Glomerular endothelial cell (primary cell): ENCODE data around the gene CRLF3. TPM values are rescaled to one million over a fixed set of nuclear protein-coding genes. Genes with fewer than 3 reads are reported as not detected.
"Not testable (repeated sequence)": the region's sequence is repeated elsewhere in the genome, so short reads cannot be mapped to it uniquely, and the experiment has no call there.

Experiments
- DNase-seq: peaks from one replicate; pipeline ENCODE4 v3.0.0-alpha.2; 2011; ENCODE audit warnings: low read depth, low spot score; ENCODE audit errors: extremely low read depth
- total RNA-seq: library from RNA; depleted of rRNA; stranded (reverse); fragments of >200 nt; gene quantifications from 2 replicates; pipeline ENCODE4 v1.2.3, GENCODE V29; 2015

The CRLF3 gene
- total RNA-seq, 1 donor from 2014 or later = 13.4 TPM

DNA sequence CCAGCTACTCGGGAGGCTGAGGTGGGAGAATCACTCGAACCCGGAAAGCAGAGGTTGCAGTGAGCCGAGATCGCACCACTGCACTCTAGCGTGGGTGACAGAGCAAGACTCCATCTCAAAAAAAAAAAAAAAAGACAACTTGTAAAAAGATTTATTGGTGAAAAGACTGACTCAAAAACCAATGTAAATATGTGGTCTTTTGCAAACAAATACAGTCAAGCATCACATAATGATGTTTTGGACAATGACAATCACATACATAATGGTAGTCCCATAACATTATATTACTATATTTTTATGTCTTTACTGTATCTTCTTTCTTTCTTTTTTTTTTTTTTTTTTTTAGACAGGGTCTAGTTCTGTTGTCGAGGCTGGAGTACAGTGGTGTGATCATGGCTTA, 8.3 kb downstream of the CRLF3 start:
- DNase-seq = no peak

DNA sequence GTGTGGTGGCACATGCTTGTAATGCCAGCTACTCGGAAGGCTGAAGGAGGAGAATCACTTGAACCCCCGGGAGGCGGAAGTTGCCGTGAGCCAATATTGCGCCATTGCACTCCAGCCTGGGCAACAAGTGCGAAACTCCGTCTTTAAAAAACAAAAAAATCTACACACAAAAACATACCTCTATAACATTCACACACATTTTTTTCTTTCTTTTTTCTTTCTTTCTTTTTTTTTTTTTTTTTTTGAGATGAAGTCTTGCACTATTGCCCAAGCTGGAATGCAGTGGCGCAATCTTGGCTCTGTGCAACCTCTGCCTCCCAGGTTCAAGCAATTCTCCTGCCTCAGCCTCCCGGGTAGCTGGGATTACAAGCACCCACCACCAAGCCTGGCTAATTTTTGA, 9.6 kb downstream of the CRLF3 start:
- DNase-seq = not testable (repeated sequence)

GRCh38 chr17:30814236-30814635, 10.3 kb downstream of the CRLF3 start:
- not testable (repeated sequence) for DNase-seq

DNA sequence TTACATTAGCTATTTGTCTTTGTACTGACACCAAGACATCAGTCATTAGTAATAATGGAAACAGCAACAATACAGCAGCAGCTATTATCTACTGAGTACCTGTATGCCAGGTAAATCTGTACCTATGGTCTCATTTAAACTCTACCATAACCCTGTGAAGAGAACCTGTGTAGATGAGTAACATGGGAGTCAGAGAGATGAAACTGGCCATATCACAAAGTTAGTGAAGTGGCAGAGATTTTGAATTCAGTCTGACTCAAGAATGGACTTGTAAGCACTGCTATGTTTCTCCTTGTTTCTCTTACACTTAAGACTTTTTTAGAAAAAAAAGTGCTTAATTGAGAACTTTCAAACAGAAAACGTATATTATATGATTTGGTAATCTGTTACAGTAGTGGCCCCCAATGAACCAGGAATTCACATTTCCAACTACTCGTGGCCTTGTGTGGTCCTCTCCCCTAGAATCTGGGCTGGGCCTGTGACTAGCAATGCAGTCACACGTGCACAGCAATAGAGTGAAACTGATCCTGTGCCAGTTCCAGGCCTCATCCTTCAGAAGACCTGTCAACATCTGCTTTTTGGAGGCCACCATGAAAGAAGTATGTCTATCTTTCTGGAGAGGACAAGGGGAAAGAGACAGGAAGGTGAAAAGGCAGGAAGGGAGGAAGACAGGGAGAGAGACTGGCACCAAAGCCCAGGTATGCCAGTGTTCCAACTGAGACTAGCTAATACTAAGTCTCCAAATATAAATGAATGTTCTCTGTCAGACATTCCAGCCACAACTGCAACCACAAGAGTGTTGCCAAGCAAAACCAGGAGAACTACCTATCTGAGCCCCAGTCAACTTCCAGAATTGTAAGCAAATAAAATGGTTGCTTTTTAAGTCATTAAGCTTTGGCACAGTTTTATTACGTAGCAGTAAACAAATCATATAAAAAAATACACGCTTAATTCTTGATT, 12.0 kb downstream of the CRLF3 start:
- DNase-seq = no peak

GRCh38 chr17:30809867-30810266, 14.6 kb downstream of the CRLF3 start:
- DNase-seq = no peak

DNA sequence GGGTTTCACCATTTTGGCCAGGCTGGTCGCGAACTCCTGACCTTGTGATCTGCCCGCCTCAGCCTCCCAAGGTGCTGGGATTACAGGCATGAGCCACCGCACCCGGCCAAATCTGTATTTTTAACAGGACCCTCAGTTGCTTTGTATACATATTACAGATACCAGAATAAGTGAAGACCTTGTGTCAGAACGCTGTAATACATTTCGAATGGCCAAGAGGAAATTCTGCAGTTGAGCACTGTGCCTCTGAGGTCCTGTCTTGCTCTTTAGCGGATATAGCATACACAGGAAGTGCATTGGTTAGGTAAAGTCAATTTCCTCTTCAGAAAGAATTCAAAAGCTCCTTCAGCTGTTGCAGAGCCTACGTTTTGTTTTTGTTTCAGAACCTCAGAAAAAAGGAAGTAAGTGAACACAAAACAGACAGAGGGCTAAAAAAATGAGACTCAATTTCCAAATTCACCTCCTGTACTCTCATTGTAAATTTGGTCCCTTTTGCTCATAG, 15.7 kb downstream of the CRLF3 start:
- no peak for DNase-seq

DNA sequence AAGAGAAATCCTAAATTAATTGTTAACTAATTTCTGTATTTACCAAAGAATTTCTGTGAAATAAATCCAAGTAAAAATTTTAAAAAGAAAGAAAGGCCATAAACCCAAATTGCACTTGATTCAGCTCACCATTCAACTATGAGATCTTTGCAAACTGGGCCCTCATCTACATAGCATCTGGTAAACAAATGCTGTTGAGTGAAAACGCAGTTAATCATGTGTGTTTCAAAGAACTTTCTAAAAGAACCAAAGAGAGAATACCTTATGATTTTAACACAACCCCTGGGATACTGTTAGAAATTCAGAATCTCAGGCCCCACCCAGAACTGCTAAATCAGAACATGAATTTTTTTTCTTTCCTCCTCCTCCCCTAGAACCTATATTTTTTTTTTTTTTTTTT, 16.6 kb downstream of the CRLF3 start:
- DNase-seq = no peak

GRCh38 chr17:30805944-30806456, 18.5 kb downstream of the CRLF3 start:
- no peak for DNase-seq

GRCh38 chr17:30801671-30802070, 22.8 kb downstream of the CRLF3 start:
- DNase-seq = no peak

- DNase-seq = no peak
Measured at GRCh38 chr17:30796016-30796415, 28.5 kb downstream of the CRLF3 start.

- no peak for DNase-seq
Measured at GRCh38 chr17:30794372-30794771, 30.1 kb downstream of the CRLF3 start.

DNA sequence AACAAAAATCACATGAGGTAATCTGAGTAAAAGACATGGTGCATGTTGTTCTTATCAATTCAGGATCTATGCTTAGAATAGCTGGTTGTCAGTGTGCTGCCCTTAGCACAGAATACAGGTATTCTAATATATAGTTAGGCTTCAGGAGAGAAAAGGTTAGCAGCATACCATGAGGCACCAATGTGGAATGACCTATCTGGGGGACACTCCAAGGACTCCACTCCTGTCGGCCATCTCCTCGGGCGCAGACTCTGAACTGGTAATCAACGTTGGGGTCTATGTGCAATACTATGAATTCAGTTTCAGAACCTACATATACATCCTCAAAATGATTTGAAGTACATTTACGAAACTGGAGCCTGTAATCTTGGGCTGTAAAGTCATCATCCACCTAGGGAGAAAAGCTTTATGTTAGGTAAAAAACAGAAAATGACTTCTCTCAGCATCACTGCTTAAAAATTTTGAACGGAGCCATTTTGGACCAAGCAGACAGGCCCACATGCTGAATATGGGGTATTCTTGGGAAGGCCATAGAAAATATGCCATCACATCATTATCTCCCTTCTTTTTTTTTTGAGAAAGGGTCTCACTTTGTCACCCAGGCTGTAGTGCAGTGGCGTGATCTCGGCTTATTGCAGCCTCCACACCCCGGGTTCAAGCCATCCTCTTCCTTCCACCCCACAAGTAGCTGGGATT, 31.1 kb downstream of the CRLF3 start:
- DNase-seq = no peak

DNA sequence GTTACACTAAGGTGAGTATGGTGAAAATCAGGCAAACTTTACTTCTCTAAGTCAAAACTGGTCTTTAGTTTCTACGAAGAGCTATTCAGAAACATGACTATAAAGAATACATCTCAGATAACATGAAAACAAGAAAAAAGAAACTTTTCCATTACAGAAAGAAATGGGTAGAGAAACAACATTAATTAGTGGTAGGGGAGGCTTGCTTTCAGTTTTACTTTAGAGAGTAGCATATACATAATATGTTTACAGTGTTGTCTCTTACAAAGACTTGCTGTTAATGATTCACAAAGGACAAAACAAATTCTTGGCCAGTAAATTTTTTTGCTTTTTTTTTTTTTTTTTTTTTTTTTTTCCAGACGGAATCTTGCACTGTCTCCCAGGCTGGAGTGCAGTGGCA, 34.2 kb downstream of the CRLF3 start:
- no peak for DNase-seq

DNA sequence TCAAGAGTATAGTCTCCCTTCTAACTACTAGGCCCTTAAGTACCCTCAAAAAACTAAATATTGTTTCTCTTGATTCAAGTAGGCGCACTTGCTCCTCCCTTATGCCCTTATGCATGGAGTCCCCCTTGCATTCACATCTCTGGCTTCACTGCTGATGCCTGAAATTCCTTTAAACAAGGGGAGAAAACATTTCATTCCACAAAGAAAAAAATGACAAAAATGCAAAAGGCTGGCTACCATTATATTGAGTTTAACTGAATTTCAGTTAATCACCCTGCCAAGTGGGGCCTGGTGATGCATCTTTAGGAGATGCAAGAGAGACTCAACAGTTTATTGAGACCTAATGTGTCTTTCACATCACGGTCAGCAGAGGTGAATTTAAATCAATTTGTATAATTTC, 35.6 kb downstream of the CRLF3 start:
- no peak for DNase-seq

- no peak for DNase-seq
Measured at GRCh38 chr17:30782206-30782605, 42.3 kb downstream of the CRLF3 start.

GRCh38 chr17:30780343-30780742, 44.1 kb downstream of the CRLF3 start:
- no peak for DNase-seq

- not testable (repeated sequence) for DNase-seq
Measured at GRCh38 chr17:30768771-30769170, 55.7 kb downstream of the CRLF3 start.

DNA sequence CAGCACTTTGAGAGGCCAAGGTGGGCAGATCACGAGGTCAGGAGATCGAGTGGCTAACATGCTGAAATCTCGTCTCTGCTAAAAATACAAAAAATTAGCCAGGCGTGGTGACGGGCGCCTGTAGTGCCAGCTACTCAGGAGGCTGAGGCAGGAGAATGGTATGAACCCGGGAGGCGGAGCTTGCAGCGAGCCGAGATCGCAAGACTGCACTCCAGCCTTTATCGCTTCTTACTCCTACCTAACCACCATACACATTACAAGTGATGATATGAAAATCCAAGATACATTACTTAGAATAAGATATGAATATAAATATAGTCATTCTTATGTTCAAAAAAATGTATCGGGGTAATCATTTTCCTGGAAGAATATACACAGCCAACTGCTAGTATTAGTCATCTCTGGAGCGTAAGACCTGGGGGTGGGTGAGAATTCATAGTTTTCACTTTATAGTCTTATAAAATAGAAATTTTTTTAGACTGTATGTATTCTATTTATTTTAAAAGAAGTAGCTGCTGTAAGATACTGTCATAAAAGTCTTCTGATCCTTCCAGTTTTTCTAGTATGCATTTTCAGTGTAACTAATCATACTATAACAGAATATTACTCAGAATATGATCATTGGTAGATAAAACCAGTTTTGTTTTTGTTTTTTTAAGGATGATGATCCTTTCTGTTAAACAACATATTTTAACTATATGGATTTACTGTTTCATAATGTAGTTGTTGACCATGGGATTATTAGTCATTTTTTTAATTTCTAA, 56.7 kb downstream of the CRLF3 start:
- not testable (repeated sequence) for DNase-seq

GRCh38 chr17:30761060-30761459, 63.4 kb downstream of the CRLF3 start:
- DNase-seq = no peak

- not testable (repeated sequence) for DNase-seq
Measured at GRCh38 chr17:30753291-30753690, 71.2 kb downstream of the CRLF3 start.

- not testable (repeated sequence) for DNase-seq
Measured at GRCh38 chr17:30750982-30751381, 73.5 kb downstream of the CRLF3 start.
